Activated T-helper 2 cell treated with anti-CD3 and anti-CD28 coated beads, Interferon-gamma antibody, Interleukin-2, Interleukin-4, amounts not matched to agents 10 μg/mL and 5 μg/mL and 100 μg/mL, durations not matched to agents 14 hours and 24 hours and 36 hours (primary cell): Measurements from ENCODE around the gene MCF2L. TPM values are rescaled to one million over a fixed set of nuclear protein-coding genes. Genes with fewer than 3 reads are reported as not detected.

ENCODE experiments used
- DNase-seq: peaks from one replicate; pipeline ENCODE4 v3.0.0; 2021; ENCODE audit warnings: low spot score
- H3K27ac Mint-ChIP-seq: one replicate; pipeline ENCODE4 v1.8.0; 2021; ENCODE audit warnings: mixed read lengths
- H3K27me3 Mint-ChIP-seq: one replicate; pipeline ENCODE4 v1.8.0; 2021; ENCODE audit warnings: low read depth, mixed read lengths
- H3K36me3 Mint-ChIP-seq: one replicate; pipeline ENCODE4 v1.8.0; 2021; ENCODE audit warnings: low read depth, mixed read lengths
- H3K4me1 Mint-ChIP-seq: one replicate; pipeline ENCODE4 v1.8.0; 2021; ENCODE audit warnings: low read depth, mixed read lengths
- H3K4me3 Mint-ChIP-seq: one replicate; pipeline ENCODE4 v1.8.0; 2021; ENCODE audit warnings: low read depth, mild to moderate bottlenecking, moderate library complexity, mixed read lengths
- H3K9me3 Mint-ChIP-seq: one replicate; pipeline ENCODE4 v1.8.0; 2021; ENCODE audit warnings: mixed read lengths
- intact Hi-C: fragments of 100-400 bp; cut with micrococcal nuclease; formaldehyde crosslinking; loops from one replicate; pipeline ENCODE4 v1.15.1; 2023
- total RNA-seq: library from RNA; stranded (reverse); gene quantifications from 2 replicates; pipeline ENCODE4 v1.2.3, GENCODE V29; 2022

MCF2L gene
- total RNA-seq, 1 donor from 2014 or later = 0.23 TPM

DNA sequence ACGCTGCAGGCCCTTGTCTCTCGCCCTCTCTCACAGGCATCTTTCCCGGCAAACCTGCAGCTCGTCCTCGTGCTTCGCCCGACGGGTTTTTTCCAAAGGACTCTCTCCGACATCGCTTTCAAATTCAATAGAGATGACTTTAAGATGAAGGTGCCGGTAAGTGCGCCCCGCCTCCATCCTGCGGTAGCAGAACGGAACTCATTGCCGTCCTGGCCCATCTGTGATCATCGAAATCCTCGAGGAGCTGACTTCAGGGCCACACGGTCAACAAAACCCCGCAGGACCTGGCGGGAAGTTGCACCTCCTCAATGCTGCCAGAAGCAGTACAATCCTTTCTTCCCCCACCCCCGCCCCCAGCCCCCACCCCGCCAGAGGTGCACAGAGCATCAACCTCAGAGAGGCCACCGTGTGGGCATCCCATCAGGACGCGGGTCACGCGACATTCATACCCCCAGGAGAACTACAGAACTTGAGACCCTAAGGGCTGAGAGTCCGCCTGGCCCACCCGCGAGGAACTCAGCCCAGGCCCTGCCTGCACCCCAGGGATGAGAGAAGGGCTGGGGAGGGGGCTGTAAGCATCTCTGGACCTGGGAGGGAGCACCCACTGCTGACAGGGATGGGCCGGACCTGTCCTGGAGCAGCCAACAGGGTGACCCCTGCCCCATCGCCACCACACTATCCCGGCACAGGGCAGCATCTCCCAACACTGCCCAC lies 91.7 kb downstream of the MCF2L start:
- Mint-ChIP-seq H3K27me3 (no peaks in the 10 kb centered on the region), H3K4me3 (no peak overlapping the region), H3K27ac (no peak overlapping the region), H3K4me1 (no peaks in the 10 kb centered on the region), H3K36me3 (no peaks in the 10 kb centered on the region), H3K9me3 (no peaks in the 10 kb centered on the region)
- intact Hi-C loops = no loop called here
- no peak for DNase-seq

DNA sequence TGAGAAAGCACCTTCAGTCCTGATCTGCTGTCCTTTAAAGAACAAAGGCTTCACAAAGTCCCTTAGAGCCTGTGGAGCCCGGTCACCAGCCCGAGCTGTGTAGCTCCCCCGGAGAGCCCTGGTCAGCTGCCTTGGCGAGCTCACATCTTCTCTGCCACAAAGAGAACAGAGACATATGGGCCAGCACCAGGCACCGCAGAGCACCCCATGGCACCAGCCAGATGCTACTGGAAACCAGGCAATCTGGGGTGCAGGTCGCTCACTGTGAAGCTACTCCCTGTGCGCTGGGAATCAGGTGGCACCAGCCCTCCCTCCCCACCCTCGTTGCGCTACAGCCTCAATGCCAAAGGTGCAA lies 92.2 kb downstream of the MCF2L start:
- Mint-ChIP-seq H3K4me3 (no peak overlapping the region), H3K9me3 (no peaks in the 10 kb centered on the region), H3K27ac (no peak overlapping the region), H3K36me3 (no peaks in the 10 kb centered on the region), H3K4me1 (no peaks in the 10 kb centered on the region), H3K27me3 (no peaks in the 10 kb centered on the region)
- intact Hi-C loops = no loop called here
- no peak for DNase-seq

DNA sequence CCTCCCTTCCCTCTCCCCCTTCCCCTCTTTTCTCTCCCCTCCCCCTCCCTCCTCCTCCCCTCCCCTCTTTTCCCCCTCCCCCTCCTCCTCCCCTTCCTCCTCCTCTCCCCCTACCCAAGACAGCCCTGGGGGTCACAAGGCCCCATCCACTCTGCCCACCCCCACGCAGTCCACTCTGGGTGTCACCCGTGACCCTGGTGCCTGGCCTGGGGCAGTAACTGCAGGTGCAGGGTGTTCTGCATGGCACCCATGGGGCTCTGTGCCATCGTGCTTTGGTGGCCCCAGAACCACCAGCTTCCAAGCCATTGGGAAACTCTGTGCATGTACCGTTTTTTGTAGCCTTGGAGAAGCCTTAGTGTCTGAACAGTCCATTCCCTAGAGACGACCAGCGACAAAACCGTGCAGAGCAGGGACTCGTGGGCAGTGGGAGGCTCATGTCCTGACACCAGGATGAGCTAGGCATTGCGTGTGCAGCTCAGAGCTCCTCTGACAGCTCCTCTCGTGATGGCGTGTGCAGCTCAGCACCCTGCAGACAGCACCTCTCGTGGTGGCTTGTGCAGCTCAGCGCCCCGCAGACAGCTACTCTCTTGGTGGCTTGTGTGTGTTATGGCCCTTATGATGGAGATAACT lies 92.9 kb downstream of the MCF2L start:
- Mint-ChIP-seq H3K4me1 (no peaks in the 10 kb centered on the region), H3K4me3 (no peak overlapping the region), H3K9me3 (no peaks in the 10 kb centered on the region), H3K27ac (no peak overlapping the region), H3K27me3 (no peaks in the 10 kb centered on the region), H3K36me3 (no peaks in the 10 kb centered on the region)
- intact Hi-C loops = no loop called here
- DNase-seq = no peak

GRCh38 chr13:113062691-113063090 lies 93.7 kb downstream of the MCF2L start:
- Mint-ChIP-seq H3K4me1 (no peaks in the 10 kb centered on the region), H3K4me3 (no peak overlapping the region), H3K27ac (no peak overlapping the region), H3K27me3 (no peaks in the 10 kb centered on the region), H3K36me3 (no peaks in the 10 kb centered on the region), H3K9me3 (no peaks in the 10 kb centered on the region)
- intact Hi-C loops = no loop called here
- DNase-seq = no peak

DNA sequence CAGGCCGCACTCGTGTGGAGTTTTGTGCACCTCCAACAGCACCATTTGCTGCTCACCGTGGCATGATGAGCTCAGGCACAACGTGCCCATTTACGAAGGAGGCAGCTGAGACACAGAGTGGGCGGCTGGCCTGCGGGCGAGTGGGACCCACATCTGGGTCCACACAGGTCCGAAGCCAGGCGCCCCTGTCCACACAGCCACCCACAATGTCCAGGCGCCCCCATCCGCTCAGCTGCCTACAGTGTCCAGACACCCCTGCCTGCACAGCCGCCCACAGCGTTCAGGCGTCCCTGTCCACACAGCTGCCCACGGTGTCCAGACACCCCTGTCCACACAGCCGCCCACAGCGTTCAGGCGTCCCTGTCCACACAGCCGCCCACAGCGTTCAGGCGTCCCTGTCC lies 94.1 kb downstream of the MCF2L start:
- Mint-ChIP-seq H3K4me1 (no peaks in the 10 kb centered on the region), H3K9me3 (no peaks in the 10 kb centered on the region), H3K27me3 (no peaks in the 10 kb centered on the region), H3K27ac (no peak overlapping the region), H3K4me3 (no peak overlapping the region), H3K36me3 (no peaks in the 10 kb centered on the region)
- no peak for DNase-seq
- intact Hi-C loops = no loop called here

DNA sequence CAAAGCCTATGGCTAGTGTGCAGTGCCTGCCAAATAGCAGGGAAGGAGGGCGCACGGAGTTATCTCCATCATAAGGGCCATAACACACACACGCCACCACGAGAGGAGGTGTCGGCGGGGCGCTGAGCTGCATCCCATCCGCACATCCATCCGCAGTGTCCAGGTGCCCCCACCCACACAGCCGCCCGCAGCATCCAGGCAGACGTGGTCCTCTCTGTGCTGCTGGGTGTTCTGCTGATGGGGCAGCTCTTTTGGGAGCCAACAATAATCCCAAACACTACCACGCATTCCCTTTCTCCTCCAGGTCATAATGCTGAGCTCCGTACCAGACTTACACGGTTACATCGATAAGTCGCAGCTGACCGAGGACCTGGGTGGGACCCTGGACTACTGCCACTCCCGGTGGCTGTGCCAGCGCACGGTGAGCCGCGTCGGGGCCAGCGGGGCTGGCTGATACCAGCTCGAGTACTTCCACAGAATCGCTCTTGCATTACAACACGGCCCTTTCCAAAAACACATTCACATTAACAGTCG lies 95.1 kb downstream of the MCF2L start:
- Mint-ChIP-seq H3K36me3 (no peaks in the 10 kb centered on the region), H3K4me3 (no peak overlapping the region), H3K27me3 (no peaks in the 10 kb centered on the region), H3K27ac (no peak overlapping the region), H3K9me3 (no peaks in the 10 kb centered on the region), H3K4me1 (no peaks in the 10 kb centered on the region)
- DNase-seq = no peak
- intact Hi-C loops = no loop called here

DNA sequence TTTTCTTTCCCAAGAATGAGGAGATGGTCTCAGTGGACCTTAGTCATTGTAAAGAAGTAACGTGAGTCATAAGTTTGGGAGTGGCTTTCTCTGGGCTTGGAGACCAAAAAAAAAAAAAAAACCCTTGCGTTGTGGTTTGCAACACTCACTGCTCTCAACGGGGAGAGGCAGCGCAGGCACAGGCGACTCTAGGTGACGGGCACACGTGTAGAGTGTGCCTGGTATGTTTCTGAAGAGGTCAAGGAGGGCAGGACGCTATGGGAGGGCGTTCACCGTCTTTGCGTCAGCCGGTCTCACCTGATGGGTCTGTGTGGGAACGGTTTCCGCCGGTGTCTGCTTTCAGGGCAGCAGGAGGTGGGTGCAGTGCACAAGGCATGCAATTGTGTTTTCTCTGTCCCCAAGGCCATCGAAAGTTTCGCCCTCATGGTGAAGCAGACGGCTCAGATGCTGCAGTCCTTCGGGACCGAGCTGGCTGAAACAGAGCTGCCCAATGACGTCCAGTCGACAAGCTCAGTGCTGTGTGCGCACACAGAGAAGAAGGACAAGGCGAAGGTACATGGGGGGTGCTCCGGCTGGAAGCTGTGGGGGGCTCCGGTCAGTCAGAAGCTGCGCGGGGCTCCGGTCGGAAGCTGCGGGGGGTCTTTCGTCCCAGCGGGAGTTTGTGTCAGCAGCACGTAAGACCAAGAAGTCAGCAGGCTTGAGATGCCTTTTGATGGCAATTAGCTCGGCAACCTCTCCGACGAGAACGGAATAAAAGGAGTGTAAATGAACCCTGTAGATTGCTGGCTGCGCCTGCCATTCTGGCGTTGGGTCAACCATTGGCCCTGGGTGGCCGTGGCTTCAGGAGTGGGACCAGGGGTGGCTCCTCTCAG lies 95.8 kb downstream of the MCF2L start:
- DNase-seq = no peak
- H3K36me3 Mint-ChIP-seq = no peaks in the 10 kb centered on the region
- H3K4me3 Mint-ChIP-seq = no peak overlapping the region
- H3K4me1 Mint-ChIP-seq = no peaks in the 10 kb centered on the region
- intact Hi-C loops = no loop called here
- no peaks in the 10 kb centered on the region for H3K9me3 Mint-ChIP-seq
- H3K27me3 Mint-ChIP-seq = no peaks in the 10 kb centered on the region
- no peak overlapping the region for H3K27ac Mint-ChIP-seq

DNA sequence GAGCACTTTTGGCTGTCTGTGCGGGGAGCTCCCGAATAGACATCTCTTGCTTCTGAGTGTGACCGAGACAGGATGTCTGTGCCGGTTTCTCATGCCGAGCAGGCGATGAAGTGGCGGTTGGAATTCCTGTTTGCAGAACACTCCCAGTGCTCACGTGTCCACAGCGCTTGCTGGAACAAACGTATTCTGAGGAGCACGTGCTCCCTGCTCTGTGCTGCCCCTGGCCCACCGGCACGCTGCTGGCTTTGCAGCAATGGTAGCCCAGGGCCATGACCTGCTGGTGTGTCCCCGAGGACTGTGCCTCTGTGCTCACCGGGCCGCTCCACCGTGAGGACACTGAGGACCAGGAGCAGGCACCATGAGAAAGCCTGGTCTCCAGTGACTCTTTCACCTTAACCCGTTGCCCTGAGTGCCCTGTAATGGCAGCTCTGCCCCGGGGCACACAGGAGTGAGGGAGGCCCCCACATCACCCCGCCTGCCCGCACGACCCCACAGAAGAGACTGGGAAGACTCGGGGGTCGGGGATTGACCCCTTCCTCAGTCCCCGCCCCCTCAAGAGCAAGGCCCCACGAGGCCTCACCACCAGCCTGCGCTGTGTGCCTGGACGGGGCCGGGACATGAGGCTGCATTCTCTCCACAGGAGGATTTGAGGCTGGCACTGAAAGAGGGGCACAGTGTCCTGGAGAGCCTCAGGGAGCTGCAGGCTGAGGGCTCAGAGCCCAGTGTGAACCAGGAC lies 96.6 kb downstream of the MCF2L start:
- Mint-ChIP-seq H3K4me1 (no peaks in the 10 kb centered on the region), H3K9me3 (no peaks in the 10 kb centered on the region), H3K36me3 (no peaks in the 10 kb centered on the region), H3K4me3 (no peak overlapping the region), H3K27me3 (no peaks in the 10 kb centered on the region), H3K27ac (no peak overlapping the region)
- DNase-seq = no peak
- intact Hi-C loops = no loop called here

- no peak for DNase-seq
- intact Hi-C loops = no loop called here
- Mint-ChIP-seq H3K36me3 (no peaks in the 10 kb centered on the region), H3K27me3 (no peaks in the 10 kb centered on the region), H3K4me3 (no peak overlapping the region), H3K27ac (no peak overlapping the region), H3K9me3 (no peaks in the 10 kb centered on the region), H3K4me1 (no peaks in the 10 kb centered on the region)
Measured at GRCh38 chr13:113066142-113066455, 97.1 kb downstream of the MCF2L start.

DNA sequence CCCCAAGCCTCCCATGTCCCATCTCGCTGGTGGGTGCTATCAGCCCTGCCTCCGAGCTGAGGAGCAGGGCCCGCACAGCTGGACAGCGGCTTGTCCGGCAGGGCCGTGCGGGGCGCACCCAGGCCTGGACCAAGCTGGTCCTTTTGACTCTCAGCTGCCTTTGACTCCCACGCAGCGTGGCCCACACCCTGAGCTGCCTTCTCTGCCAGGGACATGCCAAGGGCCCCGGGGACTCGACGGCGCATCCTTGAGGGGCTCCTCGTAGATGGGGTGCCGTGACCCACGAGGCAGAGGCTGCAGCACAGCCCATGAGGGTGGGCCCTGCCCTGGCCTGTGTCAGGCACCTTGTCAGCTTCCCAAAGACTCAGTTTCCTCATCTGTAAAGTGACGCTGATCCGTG lies 97.7 kb downstream of the MCF2L start:
- no peak for DNase-seq
- Mint-ChIP-seq H3K27ac (no peak overlapping the region), H3K4me3 (no peak overlapping the region), H3K4me1 (no peaks in the 10 kb centered on the region), H3K36me3 (no peaks in the 10 kb centered on the region), H3K27me3 (no peaks in the 10 kb centered on the region), H3K9me3 (no peaks in the 10 kb centered on the region)
- intact Hi-C loops = no loop called here

DNA sequence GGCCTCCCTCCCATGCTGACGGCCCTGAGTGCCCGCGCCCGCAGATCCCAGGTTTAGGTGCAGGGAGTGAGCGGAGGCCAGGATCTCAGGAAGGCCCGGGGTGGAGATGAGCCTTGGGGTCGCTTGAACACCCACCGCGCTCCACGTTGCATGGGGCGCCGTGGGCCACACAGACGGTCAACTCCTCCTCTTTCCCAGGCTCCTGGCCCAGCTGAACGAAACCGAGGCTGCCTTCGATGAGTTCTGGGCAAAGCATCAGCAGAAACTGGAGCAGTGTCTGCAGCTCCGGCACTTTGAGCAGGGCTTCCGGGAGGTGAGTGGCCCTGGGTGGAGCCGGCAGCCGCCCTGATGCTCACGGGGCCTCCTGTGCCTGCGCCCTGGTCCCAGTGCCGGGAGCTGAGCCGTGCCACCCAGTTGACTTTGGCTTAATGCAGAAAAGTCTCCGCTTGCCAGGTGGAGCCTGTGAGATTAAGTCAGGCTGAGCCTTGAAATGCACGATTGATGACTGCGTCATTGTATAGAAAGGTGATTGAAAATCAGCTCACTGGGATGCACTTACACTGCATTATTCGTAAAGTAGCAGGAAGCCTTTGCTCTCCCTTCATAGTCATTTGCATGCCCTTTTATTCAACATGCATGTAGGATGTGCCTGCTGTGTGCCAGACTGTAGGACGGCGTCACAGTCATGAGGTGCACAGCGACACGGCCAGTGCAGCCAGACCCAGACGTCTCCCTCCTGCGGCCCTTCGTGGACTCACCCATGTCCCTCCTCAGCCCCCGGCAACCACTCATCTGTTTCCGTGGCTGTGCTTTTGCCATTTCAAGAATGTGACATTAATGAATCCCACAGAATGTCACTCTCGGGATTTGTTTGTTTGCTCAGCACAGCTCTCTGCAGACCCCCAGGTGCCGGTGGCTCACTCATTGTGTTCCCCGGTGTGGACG lies 101.1 kb downstream of the MCF2L start:
- H3K9me3 Mint-ChIP-seq = no peaks in the 10 kb centered on the region
- H3K4me1 Mint-ChIP-seq = no peaks in the 10 kb centered on the region
- H3K4me3 Mint-ChIP-seq = no peak overlapping the region
- no peaks in the 10 kb centered on the region for H3K36me3 Mint-ChIP-seq
- no peaks in the 10 kb centered on the region for H3K27me3 Mint-ChIP-seq
- no peak for DNase-seq
- no peak overlapping the region for H3K27ac Mint-ChIP-seq
- intact Hi-C loops = no loop called here

DNA sequence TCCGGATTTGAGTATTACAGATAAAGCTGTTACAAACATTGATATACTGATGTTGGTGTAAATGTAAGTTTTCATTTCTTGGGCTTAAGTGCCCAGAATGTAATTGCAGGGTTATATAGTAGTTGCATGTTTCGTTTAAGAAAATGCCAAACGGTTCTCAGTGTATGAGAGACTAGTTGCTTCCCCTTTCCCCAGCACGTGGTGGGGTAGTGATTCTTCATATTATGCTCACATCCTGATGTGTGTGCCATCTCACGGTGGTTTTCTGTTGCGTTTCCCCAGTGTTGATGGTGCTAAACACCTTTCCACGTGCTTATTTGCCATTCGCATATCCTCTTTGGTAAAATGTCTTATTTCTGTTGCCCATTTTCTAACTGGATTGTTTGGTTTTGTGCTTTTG lies 101.8 kb downstream of the MCF2L start:
- no peak overlapping the region for H3K27ac Mint-ChIP-seq
- H3K4me1 Mint-ChIP-seq = no peaks in the 10 kb centered on the region
- no peaks in the 10 kb centered on the region for H3K9me3 Mint-ChIP-seq
- DNase-seq = no peak
- H3K36me3 Mint-ChIP-seq = no peaks in the 10 kb centered on the region
- no peak overlapping the region for H3K4me3 Mint-ChIP-seq
- H3K27me3 Mint-ChIP-seq = no peaks in the 10 kb centered on the region
- intact Hi-C loops = no loop called here
